ENCODE measurements around the gene CCDC88B. TPM values are rescaled to one million over a fixed set of nuclear protein-coding genes. Genes with fewer than 3 reads are reported as not detected.
A peak's percentile ranks its signal among the peaks of the same experiment; 100 is the strongest.

Gene CCDC88B
- total and polyA plus RNA-seq, 2 experiments from 2014 or later: 4.9 to 10.0 TPM

- no peaks in the 10 kb centered on the region for H3K4me1 ChIP-seq (ENCODE audit: insufficient read depth)
- no peaks in the 10 kb centered on the region for H3K9me3 ChIP-seq (ENCODE audit: low read depth)
- H3K4me3 ChIP-seq: no peak overlapping the region
- no peaks in the 10 kb centered on the region for H3K27me3 ChIP-seq
- no peaks in the 10 kb centered on the region for H3K79me2 ChIP-seq
- no peak overlapping the region for H3K27ac ChIP-seq
- H4K20me1 ChIP-seq (ENCODE audit: insufficient read depth, poor library complexity, severe bottlenecking): no peaks in the 10 kb centered on the region
- no peaks in the 10 kb centered on the region for H3K36me3 ChIP-seq (replicated peaks; ENCODE audit: insufficient read depth, low read depth)
- no peak for DNase-seq (ENCODE audit: low spot score)
- no peaks in the 10 kb centered on the region for H3K9me2 ChIP-seq (replicated peaks; ENCODE audit: insufficient read depth)
- H2AFZ ChIP-seq: no peak overlapping the region
- TF ChIP-seq EZH2phosphoT487 (IDR thresholded peaks at IDR 0.05; ENCODE audit: low read depth, severe bottlenecking, unreplicated experiment): no peak
- TF ChIP-seq, protein P1, sequence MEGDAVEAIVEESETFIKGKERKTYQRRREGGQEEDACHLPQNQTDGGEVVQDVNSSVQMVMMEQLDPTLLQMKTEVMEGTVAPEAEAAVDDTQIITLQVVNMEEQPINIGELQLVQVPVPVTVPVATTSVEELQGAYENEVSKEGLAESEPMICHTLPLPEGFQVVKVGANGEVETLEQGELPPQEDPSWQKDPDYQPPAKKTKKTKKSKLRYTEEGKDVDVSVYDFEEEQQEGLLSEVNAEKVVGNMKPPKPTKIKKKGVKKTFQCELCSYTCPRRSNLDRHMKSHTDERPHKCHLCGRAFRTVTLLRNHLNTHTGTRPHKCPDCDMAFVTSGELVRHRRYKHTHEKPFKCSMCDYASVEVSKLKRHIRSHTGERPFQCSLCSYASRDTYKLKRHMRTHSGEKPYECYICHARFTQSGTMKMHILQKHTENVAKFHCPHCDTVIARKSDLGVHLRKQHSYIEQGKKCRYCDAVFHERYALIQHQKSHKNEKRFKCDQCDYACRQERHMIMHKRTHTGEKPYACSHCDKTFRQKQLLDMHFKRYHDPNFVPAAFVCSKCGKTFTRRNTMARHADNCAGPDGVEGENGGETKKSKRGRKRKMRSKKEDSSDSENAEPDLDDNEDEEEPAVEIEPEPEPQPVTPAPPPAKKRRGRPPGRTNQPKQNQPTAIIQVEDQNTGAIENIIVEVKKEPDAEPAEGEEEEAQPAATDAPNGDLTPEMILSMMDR (IDR thresholded peaks at IDR 0.05; ENCODE audit: poor library complexity): no peak
- no peak for TF ChIP-seq EZH2 (IDR thresholded peaks at IDR 0.05; ENCODE audit: borderline replicate concordance)
- WGBS (ENCODE audit: low lambda C conversion rate, missing lambda C conversion rate): 82% methylated on average over 12 of the region's 14 CpGs
- H3K4me2 ChIP-seq: no peak overlapping the region
These were observed 8.5 kb downstream of the CCDC88B start for GRCh38 chr11:64348383-64349024.

- no peaks in the 10 kb centered on the region for H4K20me1 ChIP-seq (ENCODE audit: insufficient read depth, poor library complexity, severe bottlenecking)
- DNase-seq (ENCODE audit: low spot score): peak; percentile 2
- no peak overlapping the region for H3K4me3 ChIP-seq
- WGBS (ENCODE audit: low lambda C conversion rate, missing lambda C conversion rate): 93% methylated on average over 7 of the region's 7 CpGs
- TF ChIP-seq EZH2 (IDR thresholded peaks at IDR 0.05; ENCODE audit: borderline replicate concordance) (no peak), EZH2phosphoT487 (IDR thresholded peaks at IDR 0.05; ENCODE audit: low read depth, severe bottlenecking, unreplicated experiment) (no peak)
- TF ChIP-seq, protein P1 (IDR thresholded peaks at IDR 0.05; ENCODE audit: poor library complexity): no peak
- no peaks in the 10 kb centered on the region for H3K27me3 ChIP-seq
- H2AFZ ChIP-seq: no peak overlapping the region
- H3K4me1 ChIP-seq (ENCODE audit: insufficient read depth): no peaks in the 10 kb centered on the region
- H3K4me2 ChIP-seq: no peak overlapping the region
- no peaks in the 10 kb centered on the region for H3K9me3 ChIP-seq (ENCODE audit: low read depth)
- H3K36me3 ChIP-seq (replicated peaks; ENCODE audit: insufficient read depth, low read depth): no peaks in the 10 kb centered on the region
- H3K79me2 ChIP-seq: no peaks in the 10 kb centered on the region
- H3K9me2 ChIP-seq (replicated peaks; ENCODE audit: insufficient read depth): no peaks in the 10 kb centered on the region
- no peak overlapping the region for H3K27ac ChIP-seq
These were observed 9.0 kb downstream of the CCDC88B start for GRCh38 chr11:64349025-64349387.

DNA sequence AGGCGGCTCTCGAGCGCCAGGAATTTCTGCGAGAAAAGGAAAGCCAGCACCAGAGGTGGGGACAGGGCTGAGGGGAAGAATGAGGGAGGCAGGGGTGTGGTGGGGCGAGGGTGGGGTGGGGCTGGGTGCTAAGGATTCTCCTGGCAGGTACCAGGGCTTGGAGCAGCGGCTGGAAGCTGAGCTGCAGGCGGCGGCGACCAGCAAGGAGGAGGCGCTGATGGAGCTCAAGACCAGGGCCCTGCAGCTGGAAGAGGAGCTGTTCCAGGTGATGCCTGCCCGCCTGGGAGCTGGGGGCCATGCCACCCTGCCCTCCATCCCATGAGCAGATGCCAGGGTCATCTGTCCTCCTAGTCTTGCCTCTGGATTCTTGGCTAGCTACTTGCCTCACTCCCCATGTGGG, 9.4 kb downstream of the CCDC88B start:
- Histone ChIP-seq H4K20me1 (ENCODE audit: insufficient read depth, poor library complexity, severe bottlenecking) (no peaks in the 10 kb centered on the region), H3K9me3 (ENCODE audit: low read depth) (no peaks in the 10 kb centered on the region), H3K27me3 (no peaks in the 10 kb centered on the region), H3K79me2 (no peaks in the 10 kb centered on the region), H3K4me1 (ENCODE audit: insufficient read depth) (no peaks in the 10 kb centered on the region), H3K36me3 (replicated peaks; ENCODE audit: insufficient read depth, low read depth) (no peaks in the 10 kb centered on the region), H3K27ac (no peak overlapping the region), H2AFZ (no peak overlapping the region), H3K4me3 (no peak overlapping the region), H3K9me2 (replicated peaks; ENCODE audit: insufficient read depth) (no peaks in the 10 kb centered on the region), H3K4me2 (no peak overlapping the region)
- peak; percentile 3 for DNase-seq (ENCODE audit: low spot score)
- TF ChIP-seq EZH2phosphoT487 (IDR thresholded peaks at IDR 0.05; ENCODE audit: low read depth, severe bottlenecking, unreplicated experiment) (no peak), EZH2 (IDR thresholded peaks at IDR 0.05; ENCODE audit: borderline replicate concordance) (no peak)
- TF ChIP-seq, protein P1 (IDR thresholded peaks at IDR 0.05; ENCODE audit: poor library complexity): no peak
- 89% methylated on average over 6 of the region's 11 CpGs for WGBS (ENCODE audit: low lambda C conversion rate, missing lambda C conversion rate)
